ENCODE results near the gene KCNK4.

The KCNK4 gene

DNA sequence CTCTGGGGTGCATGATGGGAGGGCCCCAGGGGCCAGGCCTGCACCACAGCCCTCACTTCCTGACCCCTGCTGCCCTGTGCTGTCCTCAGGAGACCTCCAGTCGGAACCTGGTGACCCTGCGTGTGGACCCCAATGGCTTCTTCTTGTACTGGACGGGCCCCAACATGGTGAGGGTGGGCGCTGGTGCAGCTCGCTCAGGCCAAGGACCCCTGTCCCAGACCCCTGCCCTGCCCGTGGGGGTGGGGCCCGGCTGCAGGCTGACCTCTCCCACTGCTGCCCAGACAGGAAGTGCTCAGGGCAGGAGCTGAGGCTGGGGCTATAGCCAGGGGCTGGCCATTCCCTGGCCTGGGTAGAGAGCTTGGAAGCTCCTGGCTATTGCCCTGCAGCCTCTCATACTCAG is 36.8 kb upstream of the KCNK4 start:
- DNase-seq, result no peak

DNA sequence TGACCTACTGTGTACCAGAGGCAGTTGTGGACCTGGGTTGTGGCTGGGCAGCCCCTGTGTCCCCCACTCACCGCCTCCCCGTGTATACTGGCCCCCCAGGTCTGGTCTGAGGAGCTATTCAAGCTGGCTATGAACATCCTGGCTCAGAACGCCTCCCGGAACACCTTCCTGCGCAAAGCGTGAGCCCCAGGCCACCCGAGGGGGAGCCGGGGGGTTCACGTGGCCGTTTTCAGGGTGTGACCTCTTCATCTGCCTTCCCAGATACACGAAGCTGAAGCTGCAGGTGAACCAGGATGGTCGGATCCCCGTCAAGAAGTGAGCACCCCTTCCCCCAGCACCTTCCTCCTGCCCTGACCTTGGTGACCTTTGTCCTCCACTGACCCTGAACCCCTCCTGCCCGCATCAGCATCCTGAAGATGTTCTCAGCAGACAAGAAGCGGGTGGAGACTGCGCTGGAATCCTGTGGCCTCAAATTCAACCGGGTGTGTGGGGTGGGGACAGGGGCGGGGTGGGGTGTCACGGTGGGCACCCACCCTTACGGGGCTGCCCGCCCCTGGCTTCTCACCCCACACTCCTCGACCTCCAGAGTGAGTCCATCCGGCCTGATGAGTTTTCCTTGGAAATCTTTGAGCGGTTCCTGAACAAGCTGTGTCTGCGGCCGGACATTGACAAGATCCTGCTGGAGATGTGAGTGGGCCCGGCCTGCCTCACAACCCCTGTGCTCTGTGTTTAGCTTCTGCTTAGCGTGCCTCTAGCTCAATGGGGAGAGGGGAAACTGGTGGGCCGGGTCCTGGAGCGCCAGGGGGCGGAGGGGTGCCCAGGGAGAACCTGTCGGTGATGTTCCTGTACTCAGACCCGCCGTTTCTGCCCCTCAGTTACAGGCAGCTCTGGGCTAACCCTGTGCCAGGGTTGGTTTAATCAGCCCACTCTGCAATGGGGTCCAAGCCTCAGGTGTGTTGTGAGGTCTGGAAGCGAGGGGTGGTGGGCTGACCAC is 35.7 kb upstream of the KCNK4 start:
- no peak for DNase-seq

DNA sequence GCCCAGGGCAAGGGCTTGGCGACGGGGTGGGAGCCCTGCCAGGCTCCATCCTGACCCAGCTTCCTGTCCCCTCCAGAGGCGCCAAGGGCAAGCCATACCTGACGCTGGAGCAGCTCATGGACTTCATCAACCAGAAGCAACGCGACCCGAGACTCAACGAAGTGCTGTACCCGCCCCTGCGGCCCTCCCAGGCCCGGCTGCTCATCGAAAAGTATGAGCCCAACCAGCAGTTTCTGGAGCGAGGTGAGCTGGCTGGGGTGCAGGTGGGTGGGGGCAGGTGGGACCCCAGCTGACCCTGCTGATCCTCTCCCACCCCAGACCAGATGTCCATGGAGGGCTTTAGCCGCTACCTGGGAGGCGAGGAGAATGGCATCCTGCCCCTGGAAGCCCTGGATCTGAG is 34.8 kb upstream of the KCNK4 start:
- no peak for DNase-seq

DNA sequence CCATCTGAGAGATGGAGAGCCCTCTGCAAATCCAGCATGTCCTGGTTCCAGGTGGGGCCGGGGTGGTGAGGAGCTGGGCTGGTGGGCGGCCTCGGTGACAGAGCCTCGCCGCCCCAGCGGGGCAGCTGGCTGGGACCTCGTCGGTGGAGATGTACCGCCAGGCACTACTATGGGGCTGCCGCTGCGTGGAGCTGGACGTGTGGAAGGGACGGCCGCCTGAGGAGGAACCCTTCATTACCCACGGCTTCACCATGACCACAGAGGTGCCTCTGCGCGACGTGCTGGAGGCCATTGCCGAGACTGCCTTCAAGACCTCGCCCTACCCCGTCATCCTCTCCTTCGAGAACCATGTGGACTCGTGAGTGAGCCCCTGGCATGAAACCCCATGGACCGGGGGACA is 32.7 kb upstream of the KCNK4 start:
- DNase-seq, result no peak

DNA sequence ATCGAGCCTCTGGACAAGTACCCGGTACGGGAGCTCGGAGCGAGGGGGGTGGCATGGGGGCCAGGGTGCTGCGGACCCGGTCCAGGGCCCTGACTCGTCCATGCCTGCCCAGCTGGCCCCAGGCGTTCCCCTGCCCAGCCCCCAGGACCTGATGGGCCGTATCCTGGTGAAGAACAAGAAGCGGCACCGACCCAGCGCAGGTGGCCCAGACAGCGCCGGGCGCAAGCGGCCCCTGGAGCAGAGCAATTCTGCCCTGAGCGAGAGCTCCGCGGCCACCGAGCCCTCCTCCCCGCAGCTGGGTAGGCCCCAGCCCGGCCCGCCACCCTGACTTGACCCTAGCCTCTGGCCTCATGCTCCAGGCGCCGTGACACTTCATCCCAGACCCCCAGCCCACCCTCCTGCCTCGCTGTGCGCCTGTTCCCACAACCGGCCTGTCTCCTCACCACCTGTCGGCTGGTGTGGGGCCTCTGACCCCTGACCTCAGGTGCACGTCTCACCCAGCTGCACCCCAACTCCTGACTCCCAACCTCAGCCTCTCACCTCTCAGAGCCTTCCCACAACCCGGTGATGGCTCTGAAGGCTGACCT is 32.1 kb upstream of the KCNK4 start:
- DNase-seq, result no peak

DNA sequence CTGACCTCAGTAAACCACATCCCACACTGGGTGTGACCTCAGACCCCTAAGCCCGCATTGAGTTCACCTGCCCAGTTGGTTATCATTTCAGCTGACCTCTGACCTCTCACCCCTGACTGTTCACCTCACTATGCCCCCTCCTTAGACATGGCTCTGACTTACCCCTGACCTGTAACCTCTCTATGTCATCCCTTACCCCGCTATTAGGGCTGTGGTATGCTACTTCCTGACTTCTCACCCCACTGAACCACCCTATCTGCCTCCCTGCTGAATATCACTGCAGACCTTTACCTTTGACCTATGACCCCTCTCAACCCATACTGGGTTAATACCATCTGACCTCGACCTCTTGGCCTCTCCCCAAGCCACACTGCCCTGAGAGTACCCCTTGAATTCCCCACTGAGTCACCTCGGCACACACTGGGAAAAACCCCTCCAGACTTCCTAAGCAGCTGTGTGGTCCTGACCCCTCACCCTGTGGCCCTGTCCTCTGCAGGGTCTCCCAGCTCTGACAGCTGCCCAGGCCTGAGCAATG is 31.5 kb upstream of the KCNK4 start:
- peak; percentile 53 for DNase-seq

DNA sequence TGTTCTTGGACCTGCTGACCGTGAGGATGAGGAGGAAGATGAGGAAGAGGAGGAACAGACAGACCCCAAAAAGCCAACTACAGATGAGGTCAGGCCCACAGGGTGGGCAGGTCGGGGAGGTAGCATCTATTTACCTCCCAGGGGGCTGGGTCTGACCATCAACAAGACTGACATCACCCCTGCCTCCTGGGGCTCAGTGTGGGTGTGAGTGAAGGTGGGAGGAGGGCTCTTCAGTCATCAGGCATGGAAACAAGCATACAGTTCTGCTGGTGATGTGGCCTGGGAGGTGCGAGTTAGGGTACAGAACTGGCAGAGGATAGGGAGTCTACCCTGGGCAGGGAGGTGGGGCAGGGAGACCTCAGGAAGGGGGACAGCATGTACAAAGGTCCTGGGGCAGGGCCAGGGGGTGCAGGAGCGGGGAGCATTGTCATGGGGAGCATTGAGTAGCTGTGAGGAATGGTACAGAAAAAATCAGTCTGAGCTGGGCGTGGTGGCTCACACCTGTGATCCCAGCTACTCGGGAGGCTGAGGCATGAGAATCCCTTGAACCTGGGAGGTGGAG is 30.9 kb upstream of the KCNK4 start:
- DNase-seq, result no peak

DNA sequence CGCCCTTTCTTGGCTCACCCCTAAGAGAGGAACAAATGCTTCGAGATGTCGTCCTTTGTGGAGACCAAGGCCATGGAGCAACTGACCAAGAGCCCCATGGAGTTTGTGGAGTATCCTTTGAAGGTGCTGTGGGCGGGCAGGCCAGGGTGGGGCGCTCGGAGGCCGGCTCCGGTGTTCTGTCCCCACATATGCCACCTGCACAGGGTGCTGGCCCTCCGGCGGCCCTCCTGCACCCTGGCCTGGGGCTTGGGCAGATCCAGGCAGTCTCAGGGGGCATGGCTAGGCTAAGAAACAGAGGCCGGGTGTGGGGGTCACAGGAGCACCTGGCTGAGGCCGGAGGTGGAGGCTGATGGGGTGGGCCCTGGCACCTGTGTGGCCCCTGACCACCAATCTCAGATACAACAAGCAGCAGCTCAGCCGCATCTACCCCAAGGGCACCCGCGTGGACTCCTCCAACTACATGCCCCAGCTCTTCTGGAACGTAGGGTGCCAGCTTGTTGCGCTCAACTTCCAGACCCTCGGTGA is 29.5 kb upstream of the KCNK4 start:
- no peak for DNase-seq

DNA sequence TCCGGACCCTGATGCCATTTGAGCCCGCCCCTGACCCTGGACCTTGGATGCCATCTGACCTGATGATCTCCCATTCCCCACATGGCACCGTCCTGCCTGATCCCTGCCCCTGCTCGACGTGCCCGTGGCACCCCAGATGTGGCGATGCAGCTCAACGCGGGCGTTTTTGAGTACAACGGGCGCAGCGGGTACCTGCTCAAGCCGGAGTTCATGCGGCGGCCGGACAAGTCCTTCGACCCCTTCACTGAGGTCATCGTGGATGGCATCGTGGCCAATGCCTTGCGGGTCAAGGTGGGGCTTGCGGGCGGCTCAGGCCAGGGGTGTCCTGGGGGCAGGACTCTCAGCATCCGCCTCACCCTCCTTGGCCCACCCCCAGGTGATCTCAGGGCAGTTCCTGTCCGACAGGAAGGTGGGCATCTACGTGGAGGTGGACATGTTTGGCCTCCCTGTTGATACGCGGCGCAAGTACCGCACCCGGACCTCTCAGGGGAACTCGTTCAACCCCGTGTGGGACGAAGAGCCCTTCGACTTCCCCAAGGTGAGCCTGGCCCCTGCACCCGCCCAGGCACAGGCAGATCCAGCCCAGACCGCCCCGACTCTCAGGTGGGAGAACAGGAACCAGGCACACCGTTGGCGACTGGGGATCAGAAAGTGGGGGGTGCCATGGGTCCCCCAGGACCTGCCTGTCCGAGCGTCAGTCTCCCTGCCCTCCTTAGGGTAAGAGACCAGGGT is 28.7 kb upstream of the KCNK4 start:
- DNase-seq, result no peak

DNA sequence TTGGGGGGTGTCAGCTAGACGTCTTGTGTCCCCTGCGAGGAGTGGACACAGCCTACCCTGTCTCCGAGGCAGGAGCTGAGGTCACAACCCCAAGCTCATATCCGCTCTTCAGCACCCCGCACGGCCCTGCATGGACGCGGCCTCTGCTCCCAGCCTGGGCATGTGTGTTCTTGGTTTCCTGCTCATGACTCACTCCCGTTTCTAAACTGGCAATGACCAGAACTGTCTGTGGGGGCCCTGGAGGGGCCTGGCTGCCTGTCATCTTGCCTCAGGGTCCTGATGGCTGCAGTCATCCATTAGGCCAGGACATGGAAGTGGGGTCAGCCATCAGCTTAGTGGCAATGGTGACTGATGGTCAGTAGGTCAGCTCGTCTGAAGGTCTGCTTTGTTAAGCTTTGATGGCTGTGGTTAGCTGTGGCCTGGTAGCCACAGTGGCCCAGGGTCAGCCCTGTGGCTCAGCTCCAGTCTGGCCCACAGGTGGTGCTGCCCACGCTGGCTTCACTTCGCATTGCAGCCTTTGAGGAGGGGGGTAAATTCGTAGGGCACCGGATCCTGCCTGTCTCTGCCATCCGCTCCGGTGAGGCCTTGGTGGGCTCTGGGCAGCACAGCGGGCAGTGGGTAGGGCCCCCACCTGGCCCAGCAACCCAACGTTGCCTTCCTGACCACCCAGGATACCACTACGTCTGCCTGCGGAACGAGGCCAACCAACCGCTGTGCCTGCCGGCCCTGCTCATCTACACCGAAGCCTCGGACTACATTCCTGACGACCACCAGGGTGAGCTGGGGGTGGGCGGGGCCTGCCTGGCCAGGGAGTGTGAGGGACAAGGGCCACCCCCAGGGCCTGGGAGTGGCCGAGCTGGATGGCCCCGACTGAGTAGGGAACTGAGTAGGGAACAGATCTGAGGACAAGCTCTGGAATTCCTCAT is 27.8 kb upstream of the KCNK4 start:
- no peak for DNase-seq

DNA sequence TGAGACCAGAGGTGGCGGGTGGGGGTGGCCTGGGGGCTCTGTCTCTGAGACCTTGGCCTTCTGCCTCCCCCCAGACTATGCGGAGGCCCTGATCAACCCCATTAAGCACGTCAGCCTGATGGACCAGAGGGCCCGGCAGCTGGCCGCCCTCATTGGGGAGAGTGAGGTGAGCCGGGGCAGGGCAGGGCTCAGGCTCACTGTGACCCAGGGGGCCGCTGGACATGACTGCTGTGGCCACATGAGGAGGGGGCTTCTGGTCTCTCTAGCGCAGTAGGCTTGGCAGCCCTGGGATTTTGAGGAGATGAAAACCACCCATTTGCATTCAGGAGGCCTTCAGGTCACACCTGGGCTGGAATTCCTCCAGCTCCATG is 27.2 kb upstream of the KCNK4 start:
- no peak for DNase-seq

DNA sequence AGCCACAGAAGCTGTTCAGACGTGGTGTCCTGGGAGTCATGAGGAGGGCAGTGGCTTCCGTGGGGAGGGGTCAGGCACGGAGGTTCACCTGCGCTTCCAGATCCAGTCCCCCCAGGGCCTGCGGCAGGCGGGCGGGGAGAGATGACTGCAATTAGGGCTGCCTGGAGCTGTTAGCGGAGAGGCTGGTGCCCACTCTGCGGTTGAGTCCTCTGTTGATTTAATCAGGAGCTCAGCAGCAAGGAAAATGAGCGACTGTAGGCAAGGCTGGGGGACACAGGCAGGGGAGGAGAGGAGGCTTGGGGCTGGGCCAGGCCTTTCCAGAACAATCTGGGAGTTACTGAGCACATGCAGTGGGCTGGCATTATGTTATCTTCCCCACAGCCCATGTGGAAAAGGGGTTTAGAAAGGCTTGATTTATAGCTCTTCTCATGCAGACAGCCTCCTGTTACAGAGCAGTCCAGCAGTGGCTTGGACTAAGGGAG is 26.7 kb upstream of the KCNK4 start:
- no peak for DNase-seq

DNA sequence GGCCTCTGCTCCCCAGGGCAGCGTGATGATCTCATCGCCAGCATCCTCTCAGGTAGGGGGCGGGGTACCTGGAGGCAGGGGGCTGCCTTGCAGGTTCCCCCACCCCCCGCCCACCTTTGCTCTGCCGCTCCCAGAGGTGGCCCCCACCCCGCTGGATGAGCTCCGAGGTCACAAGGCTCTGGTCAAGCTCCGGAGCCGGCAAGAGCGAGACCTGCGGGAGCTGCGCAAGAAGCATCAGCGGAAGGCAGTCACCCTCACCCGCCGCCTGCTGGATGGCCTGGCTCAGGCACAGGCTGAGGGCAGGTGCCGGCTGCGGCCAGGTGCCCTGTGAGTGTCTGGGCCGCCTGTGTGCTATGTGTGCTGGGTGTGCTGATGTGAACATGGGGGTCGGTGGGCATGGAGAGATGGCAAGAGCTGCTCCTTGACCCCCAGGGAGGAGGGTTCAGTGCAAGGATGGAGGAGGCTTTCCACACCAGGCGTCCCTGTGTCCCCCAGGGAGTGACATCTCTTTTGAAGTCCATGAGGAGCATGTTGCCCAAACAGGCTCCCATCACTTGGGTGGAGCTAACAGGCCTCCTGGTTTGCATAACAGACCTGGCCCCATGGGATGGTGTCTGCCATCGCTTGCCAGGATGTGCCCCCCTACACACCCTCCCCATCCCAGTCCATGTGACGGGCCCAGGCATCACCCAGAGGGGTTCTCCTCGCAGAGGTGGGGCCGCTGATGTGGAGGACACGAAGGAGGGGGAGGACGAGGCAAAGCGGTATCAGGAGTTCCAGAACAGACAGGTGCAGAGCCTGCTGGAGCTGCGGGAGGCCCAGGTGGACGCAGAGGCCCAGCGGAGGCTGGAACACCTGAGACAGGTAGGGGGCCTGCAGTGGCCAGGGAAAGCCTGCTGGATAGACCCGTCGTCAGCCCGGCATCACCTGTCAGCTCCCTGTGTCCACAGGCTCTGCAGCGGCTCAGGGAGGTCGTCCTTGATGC is 25.6 kb upstream of the KCNK4 start:
- no peak for DNase-seq

DNA sequence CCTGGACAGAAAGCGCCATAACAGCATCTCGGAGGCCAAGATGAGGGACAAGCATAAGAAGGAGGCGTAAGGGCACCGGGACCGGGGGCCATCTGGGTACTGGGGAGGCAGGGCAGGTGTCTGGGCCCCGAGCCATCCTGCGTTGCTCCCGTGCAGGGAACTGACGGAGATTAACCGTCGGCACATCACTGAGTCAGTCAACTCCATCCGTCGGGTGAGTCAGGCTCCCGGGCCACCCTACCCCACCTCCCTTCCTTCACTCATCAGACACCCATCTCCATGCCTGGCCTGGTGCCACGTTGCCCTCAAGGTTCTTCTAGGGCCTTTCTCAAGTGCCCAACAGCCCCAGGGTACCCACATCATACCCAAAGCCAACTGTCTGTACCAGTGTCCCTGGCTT is 24.8 kb upstream of the KCNK4 start:
- no peak for DNase-seq

DNA sequence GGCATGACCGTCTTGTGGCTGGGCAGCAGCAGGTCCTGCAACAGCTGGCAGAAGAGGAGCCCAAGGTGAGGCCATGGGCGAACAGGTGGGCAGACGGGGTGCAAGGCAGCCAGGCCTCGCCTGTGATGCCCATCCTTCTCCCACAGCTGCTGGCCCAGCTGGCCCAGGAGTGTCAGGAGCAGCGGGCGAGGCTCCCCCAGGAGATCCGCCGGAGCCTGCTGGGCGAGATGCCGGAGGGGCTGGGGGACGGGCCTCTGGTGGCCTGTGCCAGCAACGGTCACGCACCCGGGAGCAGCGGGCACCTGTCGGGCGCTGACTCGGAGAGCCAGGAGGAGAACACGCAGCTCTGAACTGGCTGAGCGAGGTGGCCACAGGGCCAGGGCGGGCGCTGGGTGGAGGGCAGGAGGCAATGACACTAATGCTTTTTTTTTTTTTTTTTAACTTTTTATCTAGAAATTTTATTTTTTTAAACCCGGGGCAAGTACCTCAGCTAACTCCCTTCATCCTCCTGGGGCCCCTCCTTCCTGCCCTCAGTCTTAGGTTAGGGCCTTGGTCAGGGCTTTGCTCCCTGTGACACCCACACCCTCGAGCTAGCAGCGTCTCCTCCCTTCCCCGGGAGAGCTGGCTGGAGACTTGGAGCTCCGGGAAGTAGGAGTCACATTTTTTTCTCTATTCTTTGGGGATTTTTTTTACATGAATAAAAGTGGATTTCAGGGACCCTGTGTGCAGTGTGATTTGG is 23.7 kb upstream of the KCNK4 start:
- no peak for DNase-seq

DNA sequence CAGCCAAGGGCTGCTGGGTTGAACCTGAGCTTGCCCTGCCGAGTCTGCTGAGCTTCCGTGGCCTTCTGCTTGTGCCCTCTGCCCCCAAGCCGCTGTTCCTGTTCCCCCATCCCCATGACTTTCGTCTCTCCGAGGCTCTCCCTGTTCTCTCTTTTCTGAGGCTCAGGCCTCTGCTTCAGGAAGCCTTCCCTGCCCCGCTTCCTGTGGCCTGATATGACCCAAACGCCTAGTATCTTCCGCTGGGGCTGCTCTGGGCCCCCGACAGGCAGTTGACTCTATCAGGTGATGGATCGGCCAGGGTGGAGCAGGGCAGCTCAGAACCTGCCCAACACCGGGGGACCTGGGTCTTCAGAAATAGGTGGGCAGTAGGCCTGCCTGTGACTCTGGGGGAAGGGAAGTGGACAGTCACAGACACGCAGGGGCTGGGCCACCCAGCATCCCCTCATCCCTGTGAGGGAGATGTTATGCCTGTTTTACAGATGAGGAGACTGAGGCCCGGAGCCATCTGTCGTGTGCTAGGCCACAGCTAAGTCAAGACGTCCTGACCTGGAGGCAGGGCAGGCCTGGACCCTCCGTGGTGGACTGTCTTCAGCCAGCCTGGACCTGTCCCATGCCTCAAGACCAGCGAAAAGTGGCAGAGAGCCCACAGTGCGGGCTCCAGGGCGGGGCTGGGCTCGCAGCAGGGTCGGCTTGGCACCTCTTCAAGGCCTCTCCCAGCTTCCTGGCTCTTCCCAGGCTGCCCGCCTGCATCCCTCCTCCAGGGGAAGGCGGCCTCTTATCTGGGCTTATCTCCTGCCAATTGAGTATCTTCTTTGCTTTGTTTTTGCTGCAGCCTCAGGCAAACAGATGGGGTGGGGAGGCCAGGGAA is 22.8 kb upstream of the KCNK4 start:
- DNase-seq, result no peak

DNA sequence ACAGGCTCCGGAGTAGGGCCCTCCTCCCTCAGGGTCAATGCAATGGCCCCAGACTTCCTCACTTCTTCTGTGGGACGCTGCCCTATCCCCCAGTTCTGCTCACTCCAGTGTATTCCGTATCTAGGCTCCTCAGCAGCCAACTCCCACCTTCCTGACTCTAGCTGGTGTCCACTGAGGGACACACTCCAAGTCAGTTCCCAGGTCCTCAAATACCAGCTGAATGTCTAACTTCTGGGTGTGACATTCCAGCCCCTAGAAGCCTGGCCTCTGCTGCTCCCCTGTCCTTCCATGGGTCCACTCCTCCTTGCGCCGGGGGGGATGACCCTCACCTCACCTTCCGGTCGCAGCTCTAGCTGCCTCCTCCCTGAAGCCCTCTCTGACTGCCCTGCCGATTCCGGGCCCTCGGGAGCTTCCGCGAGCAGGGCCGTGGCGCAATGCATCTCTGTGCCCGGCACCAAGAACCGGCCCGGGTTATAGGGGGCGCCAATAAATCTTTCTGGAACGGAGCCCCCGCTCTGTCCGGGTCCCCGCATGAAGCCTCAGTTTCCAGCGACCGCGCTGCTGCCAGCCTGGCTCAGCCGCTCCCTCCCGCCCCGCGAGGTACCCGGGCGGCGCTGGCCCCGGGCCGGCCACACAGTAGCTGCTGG is 22.1 kb upstream of the KCNK4 start:
- DNase-seq, result peak; percentile 47
